IMR-90 (cell line): ENCODE measurements around the gene SLC49A4. TPM values are rescaled to one million over a fixed set of nuclear protein-coding genes. Genes with fewer than 3 reads are reported as not detected.

Experiments
- ATAC-seq: fragments of 200-7000 bp; cut with Tn5 transposase; 2 replicates; pipeline ENCODE4 v1.9.1; 2020; ENCODE audit warnings: low read depth, mild to moderate bottlenecking, moderate library complexity
- BruUV-seq: library from RNA; stranded (reverse); fragments of 400-500 nt; replicated peaks from 2 replicates; lab custom pipeline; 2021; lab: Mats Ljungman, UMichigan
- CTCF ChIA-PET: fragments of 300-600 bp; formaldehyde crosslinking; extraction: SDS; loops from one replicate; lab custom pipeline; 2021; ENCODE audit warnings: antibody characterized with exemption; lab: Yijun Ruan, JAX
- POLR2A ChIA-PET: fragments of 300-600 bp; sonication (Branson Sonifier 250); formaldehyde crosslinking; loops from one replicate; lab custom pipeline; 2022; ENCODE audit warnings: antibody characterized with exemption; ENCODE audit not compliant: unreplicated experiment; lab: Charles Lee
- DNase-seq: peaks from one replicate; pipeline ENCODE4 v3.0.0; 2013
- H2AFZ ChIP-seq: replicated peaks from 2 replicates; pipeline ENCODE3; 2013; ENCODE audit warnings: low read length, mild to moderate bottlenecking; ENCODE audit not compliant: poor library complexity
- H2AK5ac ChIP-seq: 2 replicates; pipeline ENCODE4 v1.6.1; 2013; ENCODE audit warnings: low read depth, low read length, inconsistent platforms
- H2AK9ac ChIP-seq: replicated peaks from 2 replicates; pipeline ENCODE3; 2013; ENCODE audit warnings: mild to moderate bottlenecking, low read depth, low read length, moderate library complexity; ENCODE audit not compliant: poor library complexity
- H2BK120ac ChIP-seq: 2 replicates; pipeline ENCODE4 v1.6.1; 2013; ENCODE audit warnings: low read depth, low read length, inconsistent platforms
- H2BK15ac ChIP-seq: 3 replicates; pipeline ENCODE4 v1.6.1; 2013; ENCODE audit warnings: low read depth, low read length, inconsistent platforms
- H2BK20ac ChIP-seq: 2 replicates; pipeline ENCODE4 v1.6.1; 2013; ENCODE audit warnings: low read depth, mild to moderate bottlenecking, inconsistent platforms, low read length, moderate library complexity
- H2BK5ac ChIP-seq: 2 replicates; pipeline ENCODE4 v1.6.1; 2013; ENCODE audit warnings: mild to moderate bottlenecking, low read depth, low read length, inconsistent platforms; ENCODE audit not compliant: poor library complexity, severe bottlenecking
- H3K14ac ChIP-seq: replicated peaks from 2 replicates; pipeline ENCODE4 v1.6.1; 2013; ENCODE audit warnings: low read depth, low read length, inconsistent platforms
- H3K18ac ChIP-seq: 2 replicates; pipeline ENCODE4 v1.6.1; 2013; ENCODE audit warnings: low read depth, low read length, control low read depth
- H3K23ac ChIP-seq: 2 replicates; pipeline ENCODE4 v1.6.1; 2013; ENCODE audit warnings: low read depth, low read length, inconsistent platforms
- H3K27ac ChIP-seq: 2 replicates; pipeline ENCODE4 v1.5.1; 2013; ENCODE audit warnings: mild to moderate bottlenecking, control low read depth, low read length; ENCODE audit not compliant: insufficient read depth
- H3K27me3 ChIP-seq: 2 replicates; pipeline ENCODE4 v1.6.1; 2013; ENCODE audit warnings: low read length; ENCODE audit not compliant: control insufficient read depth, insufficient read depth
- H3K36me3 ChIP-seq: 2 replicates; pipeline ENCODE4 v1.6.1; 2013; ENCODE audit warnings: low read length, mixed read lengths; ENCODE audit not compliant: control insufficient read depth, insufficient read depth
- H3K4ac ChIP-seq: 2 replicates; pipeline ENCODE4 v1.6.1; 2013; ENCODE audit warnings: low read depth, low read length, inconsistent platforms
- H3K4me1 ChIP-seq: 2 replicates; pipeline ENCODE4 v1.6.1; 2013; ENCODE audit warnings: low read length, mixed read lengths; ENCODE audit not compliant: control insufficient read depth, insufficient read depth
- H3K4me2 ChIP-seq: 2 replicates; pipeline ENCODE4 v1.6.1; 2013; ENCODE audit warnings: low read depth, mild to moderate bottlenecking, control low read depth, low read length, moderate library complexity
- H3K4me3 ChIP-seq: 2 replicates; pipeline ENCODE4 v1.5.1; 2013; ENCODE audit warnings: low read depth, mild to moderate bottlenecking, control low read depth, low read length, moderate library complexity; ENCODE audit not compliant: insufficient read depth
- H3K56ac ChIP-seq: 2 replicates; pipeline ENCODE4 v1.6.1; 2013; ENCODE audit warnings: low read length, inconsistent platforms; ENCODE audit not compliant: insufficient read depth; ENCODE audit errors: extremely low read depth
- H3K79me1 ChIP-seq, 2 experiments: 2 replicates each; pipeline ENCODE4 v1.6.1; 2013; ENCODE audit warnings: low read length in 2 of 2, inconsistent platforms in 1 of 2, low read depth in 1 of 2
- H3K9ac ChIP-seq: 2 replicates; pipeline ENCODE4 v1.6.1; 2013; ENCODE audit warnings: low read depth, low read length, control low read depth
- H3K9me1 ChIP-seq: 2 replicates; pipeline ENCODE4 v1.6.1; 2013; ENCODE audit warnings: low read length, inconsistent platforms; ENCODE audit not compliant: insufficient read depth
- H3K9me3 ChIP-seq: 2 replicates; pipeline ENCODE4 v1.6.1; 2013; ENCODE audit warnings: low read length; ENCODE audit not compliant: control insufficient read depth, insufficient read depth
- H4K20me1 ChIP-seq: 2 replicates; pipeline ENCODE4 v1.6.1; 2013; ENCODE audit warnings: low read length, inconsistent platforms; ENCODE audit not compliant: insufficient read depth
- H4K5ac ChIP-seq: 2 replicates; pipeline ENCODE4 v1.6.1; 2013; ENCODE audit warnings: mild to moderate bottlenecking, low read depth, low read length, control low read depth
- H4K8ac ChIP-seq, 2 experiments: 2 replicates each; pipeline ENCODE4 v1.6.1; 2013; ENCODE audit warnings: low read depth in 2 of 2, low read length in 2 of 2, control low read depth in 1 of 2, inconsistent platforms in 1 of 2
- H4K91ac ChIP-seq: 2 replicates; pipeline ENCODE4 v1.6.1; 2013; ENCODE audit warnings: low read depth, low read length, inconsistent platforms; ENCODE audit not compliant: insufficient read depth
- BHLHE40 ChIP-seq: fragments of 150-350 bp; IDR thresholded peaks from 2 replicates; pipeline ENCODE4 v1.6.1; 2016; ENCODE audit warnings: mild to moderate bottlenecking, low read depth, low read length
- NFE2L2 ChIP-seq: fragments of 150-350 bp; IDR thresholded peaks from 2 replicates; pipeline ENCODE4 v1.6.1; 2016; ENCODE audit warnings: low read depth, mild to moderate bottlenecking, low read length
- RFX5 ChIP-seq: IDR thresholded peaks from 2 replicates; pipeline ENCODE4 v1.8.0; 2012; ENCODE audit warnings: low read depth, mild to moderate bottlenecking, low read length, moderate library complexity
- USF2 ChIP-seq: fragments of 150-350 bp; IDR thresholded peaks from 2 replicates; pipeline ENCODE4 v1.6.1; 2017; ENCODE audit warnings: mild to moderate bottlenecking, antibody characterized with exemption, low read length, low read depth
- WGBS, 2 experiments: methylation state at CpG; one replicate each; pipeline versions ENCODE4 v1.1.5 to v1.1.7; 2013; ENCODE audit warnings: missing lambda C conversion rate in 2 of 2; ENCODE audit not compliant: insufficient read length in 1 of 2; ENCODE audit errors: extremely low coverage in 2 of 2; 5-methylcytosine and 5-hydroxymethylcytosine counted together
- dilution Hi-C: fragments of 300-500 bp; cut with HindIII; formaldehyde crosslinking; loops from one replicate; pipeline ENCODE4 v1.14.3; 2018; ENCODE audit warnings: low sequenced_read_pairs; ENCODE audit not compliant: unreplicated experiment
- in situ Hi-C: fragments of 300-500 bp; cut with MboI; formaldehyde crosslinking; loops from 3 replicates; pipeline ENCODE4 v1.14.3; 2019; ENCODE audit warnings: low sequenced_read_pairs, inconsistent platforms, mixed read lengths
- intact Hi-C: fragments of 100-400 bp; cut with micrococcal nuclease; formaldehyde crosslinking; loops from 2 replicates; pipeline ENCODE4 v1.10.0; 2022
- polyA plus RNA-seq, 3 experiments: library from polyadenylated mRNA; depleted of rRNA; stranded (reverse); fragments of >200 nt; gene quantifications; 2 replicates each; pipeline ENCODE4 v1.2.3, GENCODE V29; 2012; ENCODE audit warnings: low replicate concordance in 1 of 3
- total RNA-seq: library from RNA; depleted of rRNA; stranded (reverse); fragments of >200 nt; gene quantifications from 2 replicates; pipeline ENCODE4 v1.2.3, GENCODE V29; 2012
- TF ChIP-seq, protein P1 (sequence below): conservative IDR thresholded peaks from 2 replicates; pipeline ENCODE4 v1.5.1; 2012; ENCODE audit warnings: mild to moderate bottlenecking, low read depth, low read length, improper control_type of control experiment

SLC49A4 gene
- total and polyA plus RNA-seq, 2 of the 4 experiments (the other 2 are of a cell fraction): 6.5 to 6.8 TPM

- no CpG with 5 or more reads among the region's 4 CpGs for WGBS, 2 experiments
- H3K4me2 ChIP-seq: no peak overlapping the region
- H3K9me1 ChIP-seq: no peaks in the 10 kb centered on the region
- intact Hi-C loops: no loop called here
- H3K18ac ChIP-seq: no peak overlapping the region
- H3K36me3 ChIP-seq: no peaks in the 10 kb centered on the region
- H3K27ac ChIP-seq: no peak overlapping the region
- dilution Hi-C loops: no loop called here
- BruUV-seq: no TSS peak
- H3K4ac ChIP-seq: no peak overlapping the region
- H2AK9ac ChIP-seq: no peak overlapping the region
- POLR2A ChIA-PET: no interaction called here
- peaks cover 65% of the 10 kb centered on the region for H3K27me3 ChIP-seq
- no peak overlapping the region for H3K23ac ChIP-seq
- H2AK5ac ChIP-seq: no peak overlapping the region
- H3K14ac ChIP-seq: no peak overlapping the region
- H3K4me1 ChIP-seq: no peaks in the 10 kb centered on the region
- no peak overlapping the region for H2BK20ac ChIP-seq
- H3K79me1 ChIP-seq: no peaks in the 10 kb centered on the region
- in situ Hi-C loops: no loop called here
- H4K20me1 ChIP-seq: no peaks in the 10 kb centered on the region
- no peak overlapping the region for H2BK120ac ChIP-seq
- no peak overlapping the region for H3K56ac ChIP-seq
- H3K9ac ChIP-seq: no peak overlapping the region
- no peaks in the 10 kb centered on the region; the same call in 1 of the 2 replicates for H3K9me3 ChIP-seq
- CTCF ChIA-PET: no interaction called here
- H2AFZ ChIP-seq: no peak overlapping the region
- no peak for TF ChIP-seq USF2
- no peak for TF ChIP-seq BHLHE40
- no peak for TF ChIP-seq RFX5
- TF ChIP-seq, protein P1, sequence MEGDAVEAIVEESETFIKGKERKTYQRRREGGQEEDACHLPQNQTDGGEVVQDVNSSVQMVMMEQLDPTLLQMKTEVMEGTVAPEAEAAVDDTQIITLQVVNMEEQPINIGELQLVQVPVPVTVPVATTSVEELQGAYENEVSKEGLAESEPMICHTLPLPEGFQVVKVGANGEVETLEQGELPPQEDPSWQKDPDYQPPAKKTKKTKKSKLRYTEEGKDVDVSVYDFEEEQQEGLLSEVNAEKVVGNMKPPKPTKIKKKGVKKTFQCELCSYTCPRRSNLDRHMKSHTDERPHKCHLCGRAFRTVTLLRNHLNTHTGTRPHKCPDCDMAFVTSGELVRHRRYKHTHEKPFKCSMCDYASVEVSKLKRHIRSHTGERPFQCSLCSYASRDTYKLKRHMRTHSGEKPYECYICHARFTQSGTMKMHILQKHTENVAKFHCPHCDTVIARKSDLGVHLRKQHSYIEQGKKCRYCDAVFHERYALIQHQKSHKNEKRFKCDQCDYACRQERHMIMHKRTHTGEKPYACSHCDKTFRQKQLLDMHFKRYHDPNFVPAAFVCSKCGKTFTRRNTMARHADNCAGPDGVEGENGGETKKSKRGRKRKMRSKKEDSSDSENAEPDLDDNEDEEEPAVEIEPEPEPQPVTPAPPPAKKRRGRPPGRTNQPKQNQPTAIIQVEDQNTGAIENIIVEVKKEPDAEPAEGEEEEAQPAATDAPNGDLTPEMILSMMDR: no peak
- TF ChIP-seq NFE2L2: no peak
- no peak for ATAC-seq
- H4K8ac ChIP-seq: no peak overlapping the region
- no peak overlapping the region for H2BK5ac ChIP-seq
- H4K91ac ChIP-seq: no peak overlapping the region
- H4K5ac ChIP-seq: no peak overlapping the region
- H3K4me3 ChIP-seq: no peak overlapping the region
- no peak overlapping the region for H2BK15ac ChIP-seq
- DNase-seq: no peak
These were observed 121.2 kb downstream of the SLC49A4 start for GRCh38 chr3:122916084-122916483.
